Measurements from ENCODE around the gene OR9Q1.

GRCh38 chr11:58047818-58048217, 24.1 kb downstream of the OR9Q1 start:
- TF ChIP-seq SP1 (IDR thresholded peaks at IDR 0.05), result no peak
- TF ChIP-seq, protein P1, sequence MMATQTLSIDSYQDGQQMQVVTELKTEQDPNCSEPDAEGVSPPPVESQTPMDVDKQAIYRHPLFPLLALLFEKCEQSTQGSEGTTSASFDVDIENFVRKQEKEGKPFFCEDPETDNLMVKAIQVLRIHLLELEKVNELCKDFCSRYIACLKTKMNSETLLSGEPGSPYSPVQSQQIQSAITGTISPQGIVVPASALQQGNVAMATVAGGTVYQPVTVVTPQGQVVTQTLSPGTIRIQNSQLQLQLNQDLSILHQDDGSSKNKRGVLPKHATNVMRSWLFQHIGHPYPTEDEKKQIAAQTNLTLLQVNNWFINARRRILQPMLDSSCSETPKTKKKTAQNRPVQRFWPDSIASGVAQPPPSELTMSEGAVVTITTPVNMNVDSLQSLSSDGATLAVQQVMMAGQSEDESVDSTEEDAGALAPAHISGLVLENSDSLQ (IDR thresholded peaks at IDR 0.05), result no peak
- no peak for TF ChIP-seq ZNF384 (IDR thresholded peaks at IDR 0.05)
- no peak for TF ChIP-seq FOXA1 (IDR thresholded peaks at IDR 0.05)
- no peak for TF ChIP-seq SUZ12 (IDR thresholded peaks at IDR 0.05)
- no peak for TF ChIP-seq BHLHE40 (IDR thresholded peaks at IDR 0.05; ENCODE audit: borderline replicate concordance)
- no peak for TF ChIP-seq FOXM1 (IDR thresholded peaks at IDR 0.05; ENCODE audit: borderline replicate concordance)
- TF ChIP-seq NFRKB (IDR thresholded peaks at IDR 0.05), result no peak
- TF ChIP-seq FOXK2 (IDR thresholded peaks at IDR 0.05), result no peak
- TF ChIP-seq TARDBP (IDR thresholded peaks at IDR 0.05), result no peak
- no peak for TF ChIP-seq ELF4 (IDR thresholded peaks at IDR 0.05)
- no peak for TF ChIP-seq ARNT (IDR thresholded peaks at IDR 0.05)

All from HEK293T (cell line).